Measurements from ENCODE around the gene TIMM50.

DNA sequence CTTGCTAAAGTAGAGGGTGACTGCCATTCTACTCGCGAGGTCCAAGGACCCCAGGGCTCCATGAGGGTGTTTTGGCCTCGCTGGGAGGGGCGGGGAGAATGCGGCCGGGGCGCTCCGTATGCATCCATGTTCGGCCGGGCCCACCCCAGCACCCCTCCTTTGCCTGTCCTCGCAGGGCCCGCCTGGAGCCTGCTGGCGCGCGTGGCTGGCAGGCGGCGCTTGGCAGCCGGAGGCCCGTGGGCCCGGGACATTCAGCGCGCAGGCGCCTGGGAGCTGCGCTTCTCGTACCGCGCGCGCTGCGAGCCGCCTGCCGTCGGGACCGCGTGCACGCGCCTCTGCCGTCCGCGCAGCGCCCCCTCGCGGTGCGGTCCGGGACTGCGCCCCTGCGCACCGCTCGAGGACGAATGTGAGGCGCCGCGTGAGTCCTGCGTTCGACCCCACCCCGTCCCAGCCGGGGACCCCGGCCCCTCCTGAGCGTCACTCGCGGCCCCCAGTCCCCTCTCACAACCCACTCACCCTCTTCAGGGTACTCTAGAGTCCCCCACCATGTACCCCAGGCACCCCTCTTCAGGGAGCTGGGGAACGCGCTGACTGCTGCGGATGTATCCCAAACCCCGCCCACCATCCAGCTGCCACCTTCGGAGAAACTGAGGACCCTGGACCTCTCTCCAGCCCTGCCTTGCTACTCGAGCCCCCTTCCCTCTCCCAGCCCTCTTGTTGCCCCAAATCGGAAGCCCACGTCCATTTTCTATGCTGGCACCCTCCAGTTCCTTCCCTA lies 22.2 kb downstream of the TIMM50 start:
- TF ChIP-seq, protein P1, sequence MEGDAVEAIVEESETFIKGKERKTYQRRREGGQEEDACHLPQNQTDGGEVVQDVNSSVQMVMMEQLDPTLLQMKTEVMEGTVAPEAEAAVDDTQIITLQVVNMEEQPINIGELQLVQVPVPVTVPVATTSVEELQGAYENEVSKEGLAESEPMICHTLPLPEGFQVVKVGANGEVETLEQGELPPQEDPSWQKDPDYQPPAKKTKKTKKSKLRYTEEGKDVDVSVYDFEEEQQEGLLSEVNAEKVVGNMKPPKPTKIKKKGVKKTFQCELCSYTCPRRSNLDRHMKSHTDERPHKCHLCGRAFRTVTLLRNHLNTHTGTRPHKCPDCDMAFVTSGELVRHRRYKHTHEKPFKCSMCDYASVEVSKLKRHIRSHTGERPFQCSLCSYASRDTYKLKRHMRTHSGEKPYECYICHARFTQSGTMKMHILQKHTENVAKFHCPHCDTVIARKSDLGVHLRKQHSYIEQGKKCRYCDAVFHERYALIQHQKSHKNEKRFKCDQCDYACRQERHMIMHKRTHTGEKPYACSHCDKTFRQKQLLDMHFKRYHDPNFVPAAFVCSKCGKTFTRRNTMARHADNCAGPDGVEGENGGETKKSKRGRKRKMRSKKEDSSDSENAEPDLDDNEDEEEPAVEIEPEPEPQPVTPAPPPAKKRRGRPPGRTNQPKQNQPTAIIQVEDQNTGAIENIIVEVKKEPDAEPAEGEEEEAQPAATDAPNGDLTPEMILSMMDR (IDR thresholded peaks at IDR 0.05) = peak; percentile 77 to 94 (median 86)
- no peak for TF ChIP-seq POLR2A (IDR thresholded peaks at IDR 0.05)

Data from Peyer's patch (tissue), 4 donors.